HEK293T (cell line): ENCODE measurements around the gene CBX2.

ENCODE experiments used
- CTCF ChIA-PET: fragments of 350-600 bp; formaldehyde crosslinking; extraction: SDS; loops from one replicate; lab custom pipeline; 2021; ENCODE audit warnings: antibody characterized with exemption, inconsistent platforms; lab: Yijun Ruan, JAX
- POLR2A ChIA-PET: fragments of 350-600 bp; formaldehyde crosslinking; extraction: SDS; loops from one replicate; lab custom pipeline; 2020; ENCODE audit warnings: antibody characterized with exemption, inconsistent platforms; lab: Yijun Ruan, JAX
- DNase-seq: peaks from one replicate; pipeline ENCODE4 v3.0.0; 2012; ENCODE audit warnings: mixed read lengths; ENCODE audit errors: extremely low spot score
- ARNT ChIP-seq: fragments of 450-650 bp; IDR thresholded peaks from 2 replicates; pipeline ENCODE4 v1.6.1; 2017; ENCODE audit warnings: mild to moderate bottlenecking
- BHLHE40 ChIP-seq: fragments of 450-650 bp; IDR thresholded peaks from 2 replicates; pipeline ENCODE4 v1.6.1; 2016; ENCODE audit warnings: mild to moderate bottlenecking, moderate library complexity, borderline replicate concordance
- CTBP1 ChIP-seq: fragments of 450-650 bp; IDR thresholded peaks from 2 replicates; pipeline ENCODE4 v1.6.1; 2016; ENCODE audit warnings: borderline replicate concordance
- ELF4 ChIP-seq: fragments of 450-650 bp; IDR thresholded peaks from 2 replicates; pipeline ENCODE4 v1.6.1; 2017; ENCODE audit warnings: antibody characterized with exemption
- FOXA1 ChIP-seq: fragments of 450-650 bp; IDR thresholded peaks from 2 replicates; pipeline ENCODE4 v1.6.1; 2016; ENCODE audit warnings: mild to moderate bottlenecking
- FOXK2 ChIP-seq: fragments of 450-650 bp; IDR thresholded peaks from 2 replicates; pipeline ENCODE4 v1.6.1; 2016; ENCODE audit warnings: mild to moderate bottlenecking
- FOXM1 ChIP-seq: fragments of 450-650 bp; IDR thresholded peaks from 2 replicates; pipeline ENCODE4 v1.6.1; 2017; ENCODE audit warnings: mild to moderate bottlenecking, borderline replicate concordance
- HDGF ChIP-seq: fragments of 450-650 bp; IDR thresholded peaks from 2 replicates; pipeline ENCODE4 v1.6.1; 2017; ENCODE audit warnings: antibody characterized with exemption, borderline replicate concordance
- L3MBTL2 ChIP-seq: fragments of 450-650 bp; conservative IDR thresholded peaks from 2 replicates; pipeline ENCODE4 v1.6.1; 2016; ENCODE audit warnings: mild to moderate bottlenecking
- LEF1 ChIP-seq: fragments of 450-650 bp; IDR thresholded peaks from 2 replicates; pipeline ENCODE4 v1.6.1; 2017; ENCODE audit warnings: mild to moderate bottlenecking, borderline replicate concordance
- NFRKB ChIP-seq: fragments of 450-650 bp; IDR thresholded peaks from 2 replicates; pipeline ENCODE4 v1.6.1; 2016; ENCODE audit warnings: mild to moderate bottlenecking, moderate library complexity
- PKNOX1 ChIP-seq: fragments of 450-650 bp; IDR thresholded peaks from 2 replicates; pipeline ENCODE4 v1.6.1; 2016
- SP1 ChIP-seq: fragments of 450-650 bp; IDR thresholded peaks from 2 replicates; pipeline ENCODE4 v1.6.1; 2017
- SUZ12 ChIP-seq: fragments of 450-650 bp; IDR thresholded peaks from 2 replicates; pipeline ENCODE4 v1.6.1; 2016; ENCODE audit warnings: mild to moderate bottlenecking
- TARDBP ChIP-seq: fragments of 450-650 bp; IDR thresholded peaks from 2 replicates; pipeline ENCODE4 v1.6.1; 2016
- ZNF384 ChIP-seq: fragments of 450-650 bp; IDR thresholded peaks from 2 replicates; pipeline ENCODE4 v1.6.1; 2016

Gene CBX2

DNA sequence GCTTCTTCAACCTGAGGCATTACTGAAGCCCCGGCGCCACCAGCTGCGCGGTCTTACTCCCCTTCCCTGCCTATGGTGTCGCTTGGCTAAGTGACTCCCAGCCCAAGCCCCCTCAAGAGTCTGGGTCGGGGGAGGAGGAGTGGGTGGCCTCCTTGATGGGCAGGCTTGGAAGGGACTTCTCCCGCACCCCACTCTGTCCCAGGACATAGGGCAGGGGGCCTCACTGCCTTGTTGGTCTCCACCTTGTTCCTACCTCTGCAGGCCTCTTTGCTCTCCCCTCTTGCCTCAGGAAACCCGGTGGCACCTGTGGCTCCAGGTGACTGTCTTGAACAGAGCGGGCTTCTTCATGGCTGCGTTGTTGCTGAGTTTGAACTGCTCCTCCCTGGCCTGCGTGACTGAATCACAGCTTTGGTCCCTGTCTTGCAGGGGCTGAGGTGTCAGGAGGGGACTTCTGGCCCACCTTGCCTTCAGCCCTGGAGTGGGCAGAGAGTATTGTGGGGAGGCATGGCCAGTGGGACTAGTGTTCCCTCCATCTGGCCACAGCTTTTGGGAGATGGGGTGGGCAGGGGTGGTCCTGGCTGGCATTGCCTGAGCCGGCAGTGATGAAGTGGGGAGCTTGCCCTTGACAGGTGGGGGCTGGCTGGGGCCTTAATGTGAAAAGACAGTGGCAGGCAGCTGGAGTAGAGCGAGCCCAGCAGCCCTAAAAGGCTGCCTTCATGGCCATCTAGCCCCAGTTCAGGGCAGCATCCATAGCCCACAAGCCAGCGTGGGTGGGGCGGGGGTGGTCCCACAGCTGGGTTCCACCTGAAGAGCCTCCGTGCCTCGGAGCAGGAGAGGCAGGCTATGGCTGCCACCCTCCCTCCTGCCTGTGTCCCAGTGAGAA, 7.3 kb downstream of the CBX2 start:
- CTCF ChIA-PET = no interaction called here
- DNase-seq = no peak
- POLR2A ChIA-PET = no interaction called here
- no peak for TF ChIP-seq NFRKB
- TF ChIP-seq ARNT = no peak
- no peak for TF ChIP-seq BHLHE40
- TF ChIP-seq TARDBP = no peak
- TF ChIP-seq SP1 = no peak
- TF ChIP-seq CTBP1 = no peak
- TF ChIP-seq FOXA1 = no peak
- no peak for TF ChIP-seq ZNF384
- TF ChIP-seq L3MBTL2 = no peak
- no peak for TF ChIP-seq LEF1
- TF ChIP-seq FOXM1 = no peak
- TF ChIP-seq PKNOX1 = no peak
- no peak for TF ChIP-seq HDGF
- no peak for TF ChIP-seq SUZ12
- no peak for TF ChIP-seq ELF4
- TF ChIP-seq FOXK2 = no peak

DNA sequence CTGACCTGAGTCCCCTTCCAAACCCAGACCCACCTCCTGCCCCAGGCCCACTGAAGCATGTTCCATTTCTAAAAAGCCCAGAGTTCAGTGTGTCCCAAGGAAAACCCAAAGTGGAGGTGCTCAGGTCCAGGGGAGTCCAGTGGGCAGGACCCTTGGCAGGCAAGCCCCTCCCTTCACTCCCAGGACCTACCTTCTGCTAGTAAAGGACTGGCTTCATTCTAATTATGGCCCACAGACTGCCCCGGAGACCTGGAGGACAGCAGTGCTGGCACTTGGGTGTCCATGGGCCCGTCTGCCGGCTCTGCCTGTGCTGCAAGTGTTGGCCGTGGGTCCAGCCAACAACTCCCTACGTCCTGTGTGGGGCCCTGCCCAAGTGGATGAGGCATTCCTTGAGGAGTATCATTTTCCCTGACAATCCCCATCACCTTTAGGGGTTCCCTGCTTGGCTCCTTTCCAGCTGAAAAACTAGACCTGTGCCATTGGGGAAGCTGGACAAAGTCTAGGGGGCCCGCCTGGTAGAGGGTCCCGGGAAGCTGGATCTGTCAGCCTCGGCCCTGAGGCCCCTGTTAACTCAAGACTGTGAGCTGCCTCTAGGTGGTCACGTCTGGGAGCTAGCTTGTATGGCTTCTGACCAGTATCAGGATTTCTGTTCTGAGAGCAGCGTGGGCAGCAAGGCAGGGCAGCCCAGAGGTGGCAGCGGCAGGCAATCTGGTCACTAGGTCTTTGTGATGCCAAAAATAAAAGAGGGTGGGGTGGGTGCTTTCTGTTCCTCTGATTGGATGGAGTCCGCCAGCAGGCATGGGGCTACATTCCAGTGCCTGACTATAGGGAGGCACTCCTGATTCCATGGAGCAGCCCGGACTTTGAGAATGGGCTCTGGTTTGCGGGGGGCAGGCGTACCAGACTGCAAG, 8.2 kb downstream of the CBX2 start:
- TF ChIP-seq SP1 (no peak), ARNT (no peak), NFRKB (no peak), LEF1 (no peak), ELF4 (no peak), FOXK2 (no peak), FOXM1 (no peak), L3MBTL2 (no peak), TARDBP (no peak), SUZ12 (no peak), PKNOX1 (no peak), CTBP1 (no peak), FOXA1 (no peak), HDGF (no peak), BHLHE40 (no peak), ZNF384 (no peak)
- POLR2A ChIA-PET = interaction anchor here (0.7 to 1.8 kb wide), 8 partner anchors 11 to 669 kb away, joined by 3 to 8 read pairs (median 4); partner anchors contain the start of genes CBX4 and CBX8
- CTCF ChIA-PET = interaction anchor here (1.3 kb wide), 1 partner anchor 41 kb away, joined by 3 read pairs; no protein-coding TSS in a partner anchor
- DNase-seq = no peak

DNA sequence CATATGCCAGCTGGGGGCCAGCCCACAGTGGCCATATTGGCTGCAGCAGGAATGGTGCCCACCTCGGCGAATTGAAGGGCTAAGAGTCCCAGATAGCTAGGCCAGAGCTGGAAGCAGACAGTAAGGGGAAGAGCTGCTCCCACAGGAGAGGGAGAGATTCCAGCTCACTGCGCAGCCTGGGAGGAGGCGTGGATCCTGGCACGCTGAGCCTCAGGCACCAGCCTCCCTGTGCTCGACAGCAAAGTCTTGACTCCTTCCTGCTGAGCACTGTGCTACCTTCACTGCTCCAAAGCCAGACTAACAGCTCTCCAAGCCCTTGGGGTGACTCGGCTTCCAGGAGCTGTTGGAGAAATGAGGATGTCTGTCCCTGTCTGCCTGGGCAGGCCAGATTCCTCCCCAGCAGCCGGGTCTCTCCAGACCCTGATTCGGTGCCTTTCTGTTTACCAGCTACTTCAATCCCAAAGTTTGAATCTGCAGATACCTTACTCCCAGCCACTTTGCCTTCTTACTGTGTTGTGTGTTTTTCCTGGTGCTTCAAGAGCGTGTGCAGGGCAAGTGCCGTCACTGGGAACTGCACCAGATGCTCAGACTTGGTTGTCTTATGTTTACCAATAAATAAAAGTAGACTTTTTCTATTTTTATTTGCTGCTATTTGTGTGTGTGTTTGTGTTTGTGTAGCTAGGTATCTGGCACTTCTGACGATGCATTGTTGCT, 9.1 kb downstream of the CBX2 start:
- ChIA-PET POLR2A (interaction anchor here (1.0 to 1.8 kb wide), 8 partner anchors 9 to 206 kb away, joined by 3 to 13 read pairs (median 4); partner anchors contain the start of genes CBX2, CBX4 and CBX8), CTCF (interaction anchor here (1.2 to 1.3 kb wide), 3 partner anchors 8 to 48 kb away, joined by 3 to 4 read pairs (median 4); no protein-coding TSS in a partner anchor)
- DNase-seq = no peak
- TF ChIP-seq FOXA1 (no peak), BHLHE40 (no peak), NFRKB (no peak), CTBP1 (no peak), ARNT (no peak), PKNOX1 (no peak), FOXM1 (no peak), L3MBTL2 (no peak)

- POLR2A ChIA-PET = interaction anchor here (1.3 kb wide), 1 partner anchor 47 kb away, joined by 3 read pairs; no protein-coding TSS in a partner anchor
- CTCF ChIA-PET = interaction anchor here (0.9 to 1.8 kb wide), 7 partner anchors 12 to 52 kb away, joined by 3 to 15 read pairs (median 5); no protein-coding TSS in a partner anchor
- no peak for DNase-seq
These were observed 10.5 kb downstream of the CBX2 start for GRCh38 chr17:79788455-79788854.

More at GRCh38 chr17:79788455-79788854, 10.5 kb downstream of the CBX2 start:
- TF ChIP-seq TARDBP (no peak), PKNOX1 (no peak), ELF4 (no peak), L3MBTL2 (no peak), CTBP1 (no peak), ZNF384 (no peak), NFRKB (no peak), FOXK2 (no peak)
